ENCODE results near the gene ZFR.
"Not testable (repeated sequence)": the region's sequence is repeated elsewhere in the genome, so short reads cannot be mapped to it uniquely, and the experiment has no call there.

ZFR gene

GRCh38 chr5:32320576-32320975, 124.0 kb downstream of the ZFR start:
- no peak for DNase-seq (ENCODE audit: low read depth in 2 of 2)

- no peak for DNase-seq (ENCODE audit: low read depth in 2 of 2)
These were observed 124.5 kb downstream of the ZFR start for GRCh38 chr5:32319926-32320543.

- DNase-seq (ENCODE audit: low read depth in 2 of 2) = no peak
These were observed 125.1 kb downstream of the ZFR start for GRCh38 chr5:32319392-32319791.

GRCh38 chr5:32317041-32317440, 127.5 kb downstream of the ZFR start:
- DNase-seq (ENCODE audit: low read depth in 2 of 2) = no peak

GRCh38 chr5:32315221-32316014, 129.1 kb downstream of the ZFR start:
- DNase-seq (ENCODE audit: low read depth in 2 of 2) = no peak

- DNase-seq (ENCODE audit: low read depth in 2 of 2) = no peak
These were observed 129.9 kb downstream of the ZFR start for GRCh38 chr5:32314658-32315057.

- DNase-seq (ENCODE audit: low read depth in 2 of 2) = not testable (repeated sequence)
These were observed 130.4 kb downstream of the ZFR start for GRCh38 chr5:32314152-32314488.

- DNase-seq (ENCODE audit: low read depth in 2 of 2) = peak; percentile 99 to 100
These were observed 131.8 kb downstream of the ZFR start, which contains the start of gene MTMR12 for GRCh38 chr5:32312595-32313332. Gene MTMR12 (minus strand): TSS chr5:32312939. CDS start chr5:32312838, 101 bp downstream.

GRCh38 chr5:32312197-32312594, 132.3 kb downstream of the ZFR start:
- peak; percentile 11 to 19 for DNase-seq (ENCODE audit: low read depth in 2 of 2)

GRCh38 chr5:32311404-32312196, 132.9 kb downstream of the ZFR start:
- no peak for DNase-seq (ENCODE audit: low read depth in 2 of 2)

- DNase-seq (ENCODE audit: low read depth in 2 of 2) = no peak
These were observed 134.8 kb downstream of the ZFR start for GRCh38 chr5:32309761-32310160.

- no peak for DNase-seq (ENCODE audit: low read depth in 2 of 2)
These were observed 135.6 kb downstream of the ZFR start for GRCh38 chr5:32308946-32309345.

GRCh38 chr5:32307769-32308194, 136.8 kb downstream of the ZFR start:
- no peak for DNase-seq (ENCODE audit: low read depth in 2 of 2)

GRCh38 chr5:32304622-32305021, 139.9 kb downstream of the ZFR start:
- no peak for DNase-seq (ENCODE audit: low read depth in 2 of 2)
